ENCODE measurements around the gene TSPYL1.

Gene TSPYL1

DNA sequence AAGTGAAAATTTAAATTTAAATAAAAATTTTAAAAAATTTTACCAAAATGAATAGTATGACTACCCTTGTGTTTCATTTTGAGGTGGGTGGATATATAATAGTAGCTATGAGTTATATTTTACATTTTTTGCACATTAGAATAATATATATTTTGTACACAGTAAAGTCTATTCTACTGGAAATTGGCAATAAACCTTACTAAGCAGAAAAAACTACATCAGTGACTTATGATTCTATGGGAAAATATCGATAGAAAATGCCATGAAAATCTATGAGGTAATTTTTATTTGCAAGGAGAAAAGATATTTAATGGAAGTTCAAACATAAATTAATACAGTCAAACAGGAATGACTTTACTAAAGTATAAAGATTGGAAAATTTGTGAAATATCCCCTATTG lies 23.0 kb downstream of the TSPYL1 start:
- no peak for DNase-seq

DNA sequence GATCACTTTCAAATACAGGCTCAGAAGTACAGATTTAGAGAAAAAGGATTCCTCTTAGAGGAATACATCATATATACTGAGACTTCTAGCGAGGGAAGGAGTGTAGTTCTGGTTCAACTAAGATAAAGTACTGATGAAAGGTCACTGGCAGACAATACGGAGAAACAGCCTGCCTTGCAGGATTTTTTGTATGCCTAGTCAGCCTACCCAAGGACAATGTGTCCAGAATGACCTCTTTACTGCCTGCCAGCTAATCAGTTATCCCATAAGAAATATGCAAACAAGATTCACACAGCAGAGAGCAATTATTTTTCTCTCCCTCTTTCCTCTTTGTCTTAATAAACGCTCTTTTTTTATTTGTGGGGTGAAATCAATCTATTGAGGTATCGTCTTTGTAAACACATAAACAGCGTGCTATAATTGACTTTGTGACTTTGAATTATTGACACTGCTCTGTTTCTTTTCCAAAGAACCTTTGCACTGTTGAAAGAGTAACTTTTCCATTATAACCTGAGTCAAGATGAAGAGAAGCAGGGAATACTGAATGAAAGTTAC lies 24.4 kb downstream of the TSPYL1 start:
- no peak for DNase-seq

DNA sequence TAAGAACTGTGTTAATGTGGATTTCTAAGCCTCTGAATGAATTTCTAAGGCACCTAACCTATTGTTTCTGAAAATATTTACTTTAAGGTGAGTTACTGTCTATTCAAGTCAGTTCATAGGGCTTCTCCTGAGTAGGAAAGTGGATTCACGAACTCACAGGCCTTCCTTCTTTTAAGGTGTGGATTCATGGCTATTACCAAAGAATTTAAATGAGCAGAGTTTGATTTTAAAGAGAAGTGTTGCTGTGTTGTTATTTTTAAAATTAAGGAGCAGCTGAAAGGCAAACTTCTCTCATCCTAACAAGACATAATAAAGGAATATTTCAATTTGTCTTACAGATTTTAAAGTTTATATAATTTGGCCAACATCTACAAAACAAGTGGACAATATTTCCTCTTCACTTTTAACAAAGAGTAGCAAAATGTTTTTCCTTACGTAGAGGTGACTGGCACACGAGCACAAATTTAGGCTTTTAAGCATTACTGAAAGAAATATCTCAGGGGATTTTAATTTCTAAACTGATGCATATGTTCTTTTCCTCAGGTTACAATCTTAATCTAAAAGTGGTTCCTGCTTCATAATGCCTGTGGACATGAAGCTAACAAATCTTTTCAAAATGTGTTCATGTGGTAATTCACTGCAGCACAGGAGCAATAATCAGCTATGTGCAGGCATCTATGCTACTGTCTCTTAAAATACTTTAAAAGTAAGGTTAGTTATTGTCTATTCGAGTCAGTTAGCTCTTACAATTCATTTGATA lies 25.3 kb downstream of the TSPYL1 start:
- DNase-seq: no peak

DNA sequence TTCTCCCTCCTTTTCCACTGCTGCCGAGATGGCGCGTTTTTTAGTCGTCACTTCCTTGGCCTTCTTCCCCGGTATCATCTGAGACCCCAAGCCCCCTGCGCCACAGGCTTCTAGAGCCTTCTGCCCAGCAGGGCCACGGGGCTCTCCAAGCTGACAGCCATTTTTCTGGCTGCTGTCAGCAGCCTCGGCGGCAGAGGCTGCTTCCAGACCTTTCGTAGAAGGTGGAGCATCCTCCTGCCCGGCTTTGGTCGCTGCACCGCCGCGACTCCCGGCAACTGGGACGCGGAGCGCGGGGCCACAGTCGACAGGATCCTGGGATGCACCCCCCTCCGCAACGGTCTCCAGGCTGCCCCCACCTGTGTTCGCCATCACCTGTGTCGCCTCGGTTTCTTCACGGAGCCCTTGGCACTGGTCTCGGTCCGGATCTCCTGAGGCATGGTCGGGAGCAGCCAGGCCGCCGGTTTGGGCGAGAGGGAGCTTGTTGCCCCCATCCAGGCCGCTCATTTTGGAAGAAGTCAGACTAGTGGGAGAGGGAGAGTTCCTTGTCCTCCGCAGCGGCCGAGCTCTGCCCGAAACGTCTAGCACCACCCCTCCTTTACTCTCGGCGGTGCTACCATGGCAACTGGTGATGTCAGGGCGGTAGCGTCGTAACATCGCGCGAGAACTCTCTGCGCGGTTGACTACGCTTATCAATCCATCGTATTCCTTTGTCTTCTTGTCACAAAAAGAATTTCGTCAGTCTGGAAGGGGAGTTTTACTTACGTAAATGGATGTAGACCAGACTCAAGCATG lies 26.0 kb downstream of the TSPYL1 start, which contains the start of gene TSPYL4:
TSPYL4 (minus strand) TSS at position 571 of the 792 bp plus-strand sequence; CDS start at position 504, 67 bp downstream.
- DNase-seq: peak; percentile 94

DNA sequence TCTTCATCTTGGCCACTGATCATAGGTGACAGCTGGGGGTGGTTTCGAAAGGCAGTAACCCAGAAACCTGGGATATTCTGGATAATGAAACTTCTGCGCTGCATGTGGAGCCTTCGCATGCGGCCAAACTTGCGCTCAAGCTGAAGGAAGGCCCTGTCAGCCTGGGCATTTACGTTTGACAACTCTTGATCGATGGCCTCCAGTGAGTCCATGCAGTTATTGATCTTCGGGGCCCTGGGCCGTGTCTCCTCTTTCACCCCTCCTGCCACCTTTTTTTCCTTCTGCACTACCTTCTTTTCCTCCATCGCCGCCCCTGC lies 26.6 kb downstream of the TSPYL1 start:
- DNase-seq: no peak

DNA sequence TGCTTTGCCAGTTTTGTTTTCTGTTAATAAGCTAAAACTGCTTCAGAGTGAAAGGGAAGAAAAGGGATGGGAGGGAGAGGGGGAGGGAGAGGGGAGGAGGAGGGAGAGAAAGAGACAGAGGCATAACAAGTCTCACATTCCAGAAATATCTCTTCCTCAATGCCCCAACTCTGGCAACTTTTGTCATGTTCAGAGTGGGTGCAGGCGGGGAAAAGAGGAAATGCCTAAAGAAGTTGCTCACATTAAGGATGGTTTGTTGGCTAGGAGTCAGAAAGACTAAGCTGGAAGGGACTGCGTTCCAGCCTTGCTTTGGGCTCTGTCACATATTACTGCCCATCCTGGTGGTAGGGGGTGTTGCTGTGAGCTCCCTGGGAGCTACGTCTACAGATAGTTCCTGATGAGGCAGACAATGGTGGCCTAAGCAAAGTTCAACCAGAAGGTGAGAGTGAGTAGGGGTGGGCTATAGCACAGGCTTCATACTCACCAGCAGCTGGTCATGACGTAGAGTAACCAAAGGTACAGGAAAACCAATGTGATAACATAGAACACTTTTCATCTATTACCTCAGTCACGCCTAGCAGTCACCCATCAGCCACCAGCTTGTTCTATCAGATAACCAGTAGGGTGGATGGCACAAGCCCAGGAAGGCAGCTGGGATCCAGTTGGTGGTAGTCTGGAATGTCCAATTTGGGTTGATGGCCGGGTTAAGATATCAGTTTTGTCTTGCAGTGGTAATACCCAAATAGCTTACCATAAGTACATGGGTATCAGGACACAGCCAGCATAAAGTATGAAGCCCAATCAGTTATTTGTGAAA lies 28.0 kb downstream of the TSPYL1 start:
- DNase-seq: peak; percentile 80

DNA sequence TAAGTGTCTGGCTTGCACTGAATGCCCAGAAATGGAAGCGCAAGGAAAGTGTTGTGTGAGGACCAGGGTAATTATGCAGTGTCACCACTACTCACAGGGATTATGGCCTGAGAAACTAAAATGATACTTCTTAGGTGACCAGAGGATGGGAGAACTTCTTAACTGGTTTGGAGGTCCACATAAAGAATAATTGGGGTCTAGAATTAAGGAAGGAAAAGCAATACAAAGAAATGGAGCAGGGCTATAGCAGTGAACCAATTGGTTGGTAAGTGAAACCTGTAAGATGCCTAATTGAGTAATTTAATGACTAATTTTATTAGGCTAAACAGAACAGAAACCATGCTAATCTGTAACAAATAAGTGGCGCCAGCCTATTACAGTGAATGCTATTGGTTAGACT lies 31.2 kb downstream of the TSPYL1 start:
- no peak for DNase-seq

DNA sequence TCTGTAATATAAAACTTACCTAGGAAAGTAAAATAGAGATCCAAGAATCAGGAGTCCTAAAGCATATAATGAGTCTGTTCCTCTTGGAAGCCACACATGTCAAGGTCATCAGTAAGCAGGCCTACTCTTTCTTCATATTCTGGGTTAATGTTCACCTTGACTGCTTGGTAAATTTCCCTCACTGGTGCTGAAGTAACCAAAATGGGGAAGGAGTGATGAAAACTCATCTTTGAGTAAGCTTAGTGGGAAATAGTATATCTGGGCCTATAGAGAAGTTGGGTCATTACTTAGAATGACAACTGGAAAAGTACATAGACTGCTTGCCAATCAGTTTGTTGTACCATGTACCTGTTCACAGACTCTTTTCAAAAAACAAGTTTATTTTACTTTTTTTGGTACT lies 32.4 kb downstream of the TSPYL1 start:
- no peak for DNase-seq

DNA sequence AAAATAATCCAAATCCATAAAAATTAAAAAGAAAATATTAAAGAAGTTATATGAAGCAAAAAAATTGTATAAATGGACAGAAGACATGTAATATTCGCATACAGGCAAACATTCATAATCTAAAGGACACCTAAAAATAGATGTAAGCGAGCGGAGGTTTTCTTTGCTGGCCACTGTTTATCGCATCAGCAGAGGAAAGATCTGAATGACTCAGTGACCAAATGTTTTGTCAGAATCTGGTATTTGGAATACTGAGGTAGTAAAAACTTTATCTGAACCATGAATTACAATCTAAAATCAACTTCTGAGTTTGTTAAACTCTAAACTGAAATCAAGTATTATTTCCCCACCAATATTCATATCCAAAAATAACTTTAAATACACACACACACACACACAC lies 33.6 kb downstream of the TSPYL1 start:
- DNase-seq: peak; percentile 79

DNA sequence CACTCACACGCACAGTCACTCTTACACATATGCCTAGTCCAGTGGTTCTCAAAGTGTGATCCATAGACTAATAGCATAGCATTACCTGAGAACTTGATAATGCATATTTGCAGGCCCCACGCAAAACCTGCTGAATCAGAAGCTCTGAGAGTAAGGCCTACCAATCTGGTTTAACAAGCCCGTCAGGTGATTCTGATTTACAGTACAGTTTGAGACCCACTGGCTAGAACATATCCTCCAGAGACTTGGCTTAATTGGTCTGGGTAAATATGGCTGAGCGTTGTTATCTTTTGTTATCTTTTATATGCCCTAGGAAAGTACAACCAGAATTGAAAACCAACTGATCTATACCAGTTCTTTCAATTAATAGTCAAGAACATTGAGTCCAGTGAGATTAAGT lies 35.4 kb downstream of the TSPYL1 start:
- DNase-seq: no peak

DNA sequence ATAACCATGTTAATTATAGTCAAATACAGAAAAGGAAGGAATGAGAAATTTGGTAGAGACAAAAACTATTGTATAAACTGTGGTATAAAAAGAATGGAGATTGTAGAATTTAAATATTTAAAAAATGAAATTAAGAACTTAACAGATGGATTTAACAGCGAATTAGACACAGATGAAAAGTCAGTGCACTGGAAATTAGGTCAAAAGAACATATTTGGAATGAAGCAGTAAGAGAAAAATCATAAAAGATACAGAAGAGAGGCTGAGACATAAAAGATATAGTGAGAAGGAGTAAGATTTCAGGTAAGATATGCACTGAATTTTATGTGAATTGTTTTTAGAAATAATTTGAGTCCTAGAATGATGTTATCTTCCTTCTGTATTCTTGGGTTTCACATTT lies 39.9 kb downstream of the TSPYL1 start:
- DNase-seq: no peak

DNA sequence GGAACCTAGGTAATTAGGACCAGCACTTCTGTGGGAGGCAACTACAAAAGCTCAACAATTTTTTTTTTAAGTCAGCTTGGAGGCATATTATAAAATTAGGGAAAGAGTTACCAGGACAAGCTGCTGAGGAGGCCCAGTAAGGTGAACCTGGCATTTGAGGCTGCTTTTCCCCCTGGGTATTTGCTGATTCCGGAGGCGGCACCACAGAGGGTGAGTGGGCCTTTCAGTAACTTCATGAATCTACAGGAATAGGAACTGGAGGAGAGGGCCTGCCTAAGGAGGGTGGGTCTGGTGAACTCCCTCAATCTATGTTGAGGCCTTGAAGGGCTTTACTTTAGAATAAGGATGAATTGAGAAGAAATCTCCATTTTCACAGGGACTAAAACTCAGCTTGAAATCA lies 40.5 kb downstream of the TSPYL1 start:
- no peak for DNase-seq

DNA sequence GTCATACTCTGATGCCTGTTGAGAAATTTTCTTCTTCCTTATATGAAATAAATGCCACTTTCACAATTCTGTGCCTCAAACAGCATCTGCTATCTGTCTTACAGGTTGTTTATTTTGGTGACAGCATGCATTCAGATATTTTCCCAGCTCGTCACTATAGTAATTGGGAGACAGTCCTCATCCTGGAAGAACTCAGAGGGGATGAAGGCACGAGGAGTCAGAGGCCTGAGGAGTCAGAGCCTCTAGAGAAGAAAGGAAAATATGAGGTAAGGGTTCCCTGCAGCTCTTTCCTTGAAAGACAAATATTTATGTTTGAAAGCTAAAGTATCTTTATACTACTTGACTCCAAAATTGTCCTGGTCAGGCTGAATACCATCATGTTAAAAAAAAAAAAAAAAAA lies 41.6 kb downstream of the TSPYL1 start:
- no peak for DNase-seq

DNA sequence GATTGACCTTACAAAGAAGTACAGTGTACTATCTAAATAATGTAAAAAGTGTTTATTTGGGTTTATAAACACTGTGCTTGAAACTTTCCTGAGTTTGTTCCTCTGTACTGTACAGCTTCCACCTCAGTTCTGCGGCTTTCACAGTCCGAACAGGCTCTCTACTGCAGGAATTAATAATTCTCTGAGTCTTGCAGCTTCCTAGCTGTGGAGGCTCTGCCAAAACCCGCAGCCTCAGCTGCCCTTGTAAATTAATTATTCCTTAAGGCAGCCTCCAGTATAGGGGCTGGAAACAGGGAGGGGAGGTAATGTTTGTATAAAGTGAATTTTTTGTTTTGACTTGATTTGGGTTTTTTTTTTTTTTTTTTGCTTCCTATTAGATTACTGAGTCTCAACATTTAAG lies 45.0 kb downstream of the TSPYL1 start:
- DNase-seq: no peak

DNA sequence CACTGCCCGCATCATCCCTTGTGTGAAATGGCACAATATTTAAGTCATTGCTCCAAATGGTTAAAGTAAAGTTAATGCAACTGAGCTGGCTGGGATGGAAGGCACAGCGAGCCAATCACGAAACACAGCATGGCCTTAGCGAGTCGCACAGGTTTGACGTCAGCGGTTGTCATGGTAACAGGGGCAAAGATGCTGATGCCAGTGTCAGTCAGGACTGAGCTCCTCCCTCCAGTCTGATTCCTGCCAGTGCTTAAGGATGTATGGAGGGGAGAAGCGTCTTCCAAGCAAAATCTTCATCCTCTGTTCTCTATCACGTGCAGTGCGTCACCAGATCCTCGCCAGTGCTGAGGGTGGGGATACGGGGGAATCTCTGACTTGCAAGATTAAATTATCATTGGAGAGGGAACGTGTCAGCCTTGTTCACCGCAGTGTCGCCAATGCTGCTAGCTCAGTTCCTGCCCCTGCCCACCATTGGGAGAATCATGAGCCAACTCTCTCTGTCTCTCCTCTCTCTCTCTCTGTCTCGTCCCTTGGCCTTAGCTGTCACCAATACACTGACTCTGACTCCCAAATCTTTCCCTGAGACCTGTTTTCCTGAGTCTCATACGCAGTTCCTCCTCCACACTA lies 50.3 kb downstream of the TSPYL1 start:
- peak; percentile 96 for DNase-seq

Data from HCEC 1CT (cell line).